GM18505 (cell line): ENCODE results near the gene MYH10.

Experiments
- ATAC-seq: cut with Tn5 transposase; IDR thresholded peaks from one replicate; pipeline ENCODE4 v1.9.1; 2021; ENCODE audit not compliant: unreplicated experiment
- POLR2A ChIP-seq: IDR thresholded peaks from 4 replicates; pipeline ENCODE4 v1.6.1; 2011; ENCODE audit warnings: borderline replicate concordance; ENCODE audit not compliant: insufficient read depth, insufficient read length; ENCODE audit errors: extremely low read depth

The MYH10 gene

DNA sequence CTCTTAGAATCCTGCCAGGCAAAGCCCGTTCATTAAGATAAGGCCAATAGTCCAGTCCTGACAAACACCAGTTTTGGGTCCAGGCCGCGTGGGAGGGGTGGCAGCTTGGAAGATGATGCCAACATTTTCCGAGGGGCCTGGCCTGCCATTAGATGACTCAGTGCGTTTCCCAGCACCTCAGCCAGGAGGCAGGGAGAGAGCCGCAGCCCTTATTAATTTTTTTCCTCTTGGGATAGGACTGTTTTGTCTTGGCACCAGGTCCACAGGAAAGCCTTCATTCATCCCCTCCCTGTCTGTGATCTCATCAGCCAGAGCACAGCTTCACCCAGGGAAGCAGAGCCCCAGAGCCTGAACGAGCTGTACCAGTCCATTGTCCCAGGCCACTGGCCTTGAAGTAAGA lies 199.6 kb downstream of the MYH10 start:
- TF ChIP-seq POLR2A = no peak

DNA sequence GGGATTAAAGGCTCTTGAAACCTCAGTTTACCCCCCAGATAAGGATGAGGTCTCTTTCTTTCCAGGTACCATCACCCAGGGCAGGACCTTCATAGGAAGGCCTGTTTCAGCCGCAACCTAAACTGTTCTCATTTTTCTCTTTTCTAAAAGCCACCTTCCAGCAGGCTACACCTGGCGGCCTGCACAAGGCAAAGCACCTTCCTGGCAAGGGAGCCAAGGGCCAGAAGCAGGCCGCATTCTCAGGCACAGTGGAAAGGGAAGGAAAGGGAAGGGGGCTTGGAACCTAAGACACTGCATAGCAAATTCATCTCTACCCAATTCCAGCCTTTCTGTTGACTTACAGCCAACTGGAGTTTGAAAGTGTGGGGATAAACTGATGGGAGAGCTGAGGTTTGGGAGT lies 203.7 kb downstream of the MYH10 start:
- TF ChIP-seq POLR2A = no peak
- ATAC-seq = no peak

More for the DNA sequence above, 199.6 kb downstream of the MYH10 start:
- no peak for ATAC-seq

DNA sequence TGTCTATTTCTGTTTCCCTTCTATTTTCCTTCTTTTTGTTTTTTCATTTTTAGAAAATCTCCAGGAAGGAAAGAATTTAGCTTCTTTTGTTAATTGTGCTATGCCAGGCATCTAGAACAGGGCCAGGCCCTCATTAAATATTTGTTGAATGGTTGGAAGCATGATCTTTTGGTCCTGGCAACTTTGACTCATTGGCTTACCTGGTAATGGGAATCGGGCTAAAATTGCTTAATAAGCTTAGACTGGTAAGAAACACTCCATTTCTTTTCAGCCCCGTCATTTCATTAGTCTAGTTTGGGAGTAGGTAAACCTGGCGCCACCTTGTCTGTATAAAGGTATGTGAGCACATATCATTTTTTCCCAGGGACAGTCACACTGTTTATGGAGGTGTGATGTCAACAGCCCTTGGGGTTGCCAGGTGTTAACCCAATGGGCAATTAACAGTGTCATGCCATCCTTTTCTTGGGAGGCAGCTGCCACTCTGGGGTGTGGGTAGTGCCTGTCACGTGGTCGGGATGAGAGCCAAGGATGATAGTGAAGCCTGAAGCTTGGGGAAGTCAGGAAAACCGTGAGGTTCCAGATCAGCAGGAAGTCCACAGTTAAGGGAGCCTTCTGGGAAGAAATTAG lies 204.3 kb downstream of the MYH10 start:
- ATAC-seq = no peak
- no peak for TF ChIP-seq POLR2A
